HepG2 (cell line): ENCODE data around the gene DHX30. TPM values are rescaled to one million over a fixed set of nuclear protein-coding genes. Genes with fewer than 3 reads are reported as not detected.

Experiments
- CREM ChIP-seq, 2 experiments: sonication (generic) in 1 of 2; formaldehyde crosslinking in 1 of 2; IDR thresholded peaks; 2 replicates each; pipeline versions ENCODE4 v1.4.0 to v1.6.1; 2016 to 2020; ENCODE audit warnings: antibody characterized with exemption in 1 of 2, mild to moderate bottlenecking in 1 of 2, missing genetic modification reagents in 1 of 2
- MEIS1 ChIP-seq: sonication (generic); formaldehyde crosslinking; IDR thresholded peaks from 2 replicates; pipeline ENCODE4 v1.9.0; 2021; ENCODE audit warnings: mild to moderate bottlenecking, missing genetic modification reagents, moderate library complexity, borderline replicate concordance
- NFE2L1 ChIP-seq: sonication (generic); formaldehyde crosslinking; IDR thresholded peaks from 2 replicates; pipeline ENCODE4 v1.4.0; 2020; ENCODE audit warnings: missing genetic modification reagents, mild to moderate bottlenecking, borderline replicate concordance
- RNF2 ChIP-seq: fragments of 450-650 bp; conservative IDR thresholded peaks from 2 replicates; pipeline ENCODE4 v1.6.1; 2016; ENCODE audit warnings: low read depth
- RXRA ChIP-seq: sonication (generic); formaldehyde crosslinking; IDR thresholded peaks from 2 replicates; pipeline ENCODE4 v1.5.1; 2020; ENCODE audit warnings: missing genetic modification reagents
- SALL1 ChIP-seq: sonication (generic); formaldehyde crosslinking; IDR thresholded peaks from 2 replicates; pipeline ENCODE4 v1.8.0; 2022; ENCODE audit warnings: mild to moderate bottlenecking, missing genetic modification reagents
- ZC3H4 ChIP-seq: sonication (generic); formaldehyde crosslinking; IDR thresholded peaks from 2 replicates; pipeline ENCODE4 v1.4.0; 2020; ENCODE audit warnings: missing genetic modification reagents, borderline replicate concordance
- ZFX ChIP-seq: sonication (generic); formaldehyde crosslinking; IDR thresholded peaks from 2 replicates; pipeline ENCODE4 v1.4.0; 2020; ENCODE audit warnings: mild to moderate bottlenecking, low read depth, missing genetic modification reagents, moderate library complexity
- ZNF343 ChIP-seq: sonication (generic); formaldehyde crosslinking; IDR thresholded peaks from 2 replicates; pipeline ENCODE4 v1.4.0; 2020; ENCODE audit warnings: mild to moderate bottlenecking, missing genetic modification reagents
- ZNF556 ChIP-seq: sonication (generic); formaldehyde crosslinking; IDR thresholded peaks from 2 replicates; pipeline ENCODE4 v1.4.0; 2020; ENCODE audit warnings: mild to moderate bottlenecking, missing genetic modification reagents, borderline replicate concordance
- ZNF776 ChIP-seq: sonication (generic); formaldehyde crosslinking; IDR thresholded peaks from 2 replicates; pipeline ENCODE4 v1.4.0; 2020; ENCODE audit warnings: mild to moderate bottlenecking, missing genetic modification reagents
- polyA plus RNA-seq, 8 experiments: library from polyadenylated mRNA; depleted of rRNA in 3 of 8; stranded (reverse) in 7 of 8; unstranded in 1 of 8; fragments of >200 nt; fragmentation: Illumina TruSeq in 4 of 8; extraction: Trizol in 4 of 8; gene quantifications; 2 replicates each; pipeline versions ENCODE4 v1.2.1 to v1.2.3, GENCODE V29; 2011 to 2016; ENCODE audit warnings: low read depth in 4 of 8, missing spikeins in 1 of 8, mixed read lengths in 1 of 8; ENCODE audit not compliant: insufficient read depth in 1 of 8
- total RNA-seq, 5 experiments: library from RNA; depleted of rRNA; stranded (reverse); fragments of >200 nt; fragmentation: Illumina TruSeq; extraction: Trizol; gene quantifications; 2 replicates each; pipeline ENCODE4 v1.2.3, GENCODE V29; 2016; ENCODE audit warnings: low read depth in 1 of 5
- TF ChIP-seq, protein P1 (sequence below): sonication (generic); formaldehyde crosslinking; IDR thresholded peaks from 2 replicates; pipeline ENCODE4 v1.5.0; 2020; ENCODE audit warnings: mild to moderate bottlenecking, missing genetic modification reagents, borderline replicate concordance
- TF ChIP-seq, protein P2 (sequence below): sonication (generic); formaldehyde crosslinking; IDR thresholded peaks from 2 replicates; pipeline ENCODE4 v1.4.0; 2020; ENCODE audit warnings: missing genetic modification reagents, borderline replicate concordance
- TF ChIP-seq, protein P3 (sequence below): sonication (generic); formaldehyde crosslinking; IDR thresholded peaks from 2 replicates; pipeline ENCODE4 v1.5.1; 2020; ENCODE audit warnings: mild to moderate bottlenecking, moderate library complexity, missing genetic modification reagents

DHX30 gene
- total and polyA plus RNA-seq, 2 of the 13 experiments (the other 11 are each of a cell fraction or from before 2014, with no cell fraction given): 30.6 to 59.4 TPM

DNA sequence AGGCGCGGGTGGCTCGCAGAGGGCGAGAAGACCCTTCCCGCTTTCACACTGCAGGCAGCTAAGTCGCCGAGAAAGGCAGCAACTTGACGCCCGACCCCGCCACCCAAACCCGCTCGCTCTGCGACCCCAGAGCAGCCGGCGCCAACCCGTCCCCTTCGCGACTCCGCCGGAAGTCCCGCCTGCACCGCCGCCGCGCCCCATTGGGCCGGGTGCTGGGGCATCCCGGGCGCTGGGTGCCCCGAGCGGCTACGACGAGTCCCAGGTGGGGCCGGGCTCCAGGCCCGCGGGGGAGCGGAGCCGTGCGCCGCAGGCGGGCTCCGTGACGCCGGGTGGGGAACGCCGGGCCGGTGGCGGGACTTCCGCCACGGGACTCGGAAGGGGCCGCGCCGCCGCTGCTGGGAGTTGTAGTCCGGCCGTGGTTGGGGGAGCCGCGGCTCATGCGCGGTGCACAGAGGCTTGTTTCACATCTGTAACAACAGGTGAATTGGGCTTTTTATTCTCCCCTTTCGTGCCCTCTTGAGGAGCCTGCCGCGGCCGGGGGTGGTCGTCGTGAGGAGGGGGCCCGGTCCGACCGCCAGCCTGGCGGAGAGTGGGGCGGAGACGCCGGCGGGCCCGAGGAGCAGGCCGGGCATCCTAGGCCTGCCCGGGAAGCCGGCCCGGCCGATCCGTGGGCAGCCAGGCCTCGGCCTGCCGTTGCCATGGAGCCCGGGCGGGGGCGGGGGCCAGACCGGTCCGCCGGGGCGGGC is at the start of gene DHX30 (continued):
- TF ChIP-seq ZNF556 (CRISPR knock-in tag) (peak; percentile 28; the same call in 1 of the 2 replicates), ZFX (CRISPR knock-in tag) (peak; percentile 100), RNF2 (no peak), SALL1 (CRISPR knock-in tag) (peak; percentile 80), ZC3H4 (no peak), MEIS1 (no peak), ZNF776 (peak; percentile 55), ZNF343 (CRISPR knock-in tag) (peak; percentile 11; the same call in 1 of the 2 replicates), RXRA (CRISPR knock-in tag) (no peak; the same call in 1 of the 2 replicates), NFE2L1 (CRISPR knock-in tag) (no peak), CREM (IDR thresholded peaks at IDR 0.05) (no peak), CREM (CRISPR knock-in tag; IDR thresholded peaks at IDR 0.05) (no peak)
- TF ChIP-seq, protein P1, sequence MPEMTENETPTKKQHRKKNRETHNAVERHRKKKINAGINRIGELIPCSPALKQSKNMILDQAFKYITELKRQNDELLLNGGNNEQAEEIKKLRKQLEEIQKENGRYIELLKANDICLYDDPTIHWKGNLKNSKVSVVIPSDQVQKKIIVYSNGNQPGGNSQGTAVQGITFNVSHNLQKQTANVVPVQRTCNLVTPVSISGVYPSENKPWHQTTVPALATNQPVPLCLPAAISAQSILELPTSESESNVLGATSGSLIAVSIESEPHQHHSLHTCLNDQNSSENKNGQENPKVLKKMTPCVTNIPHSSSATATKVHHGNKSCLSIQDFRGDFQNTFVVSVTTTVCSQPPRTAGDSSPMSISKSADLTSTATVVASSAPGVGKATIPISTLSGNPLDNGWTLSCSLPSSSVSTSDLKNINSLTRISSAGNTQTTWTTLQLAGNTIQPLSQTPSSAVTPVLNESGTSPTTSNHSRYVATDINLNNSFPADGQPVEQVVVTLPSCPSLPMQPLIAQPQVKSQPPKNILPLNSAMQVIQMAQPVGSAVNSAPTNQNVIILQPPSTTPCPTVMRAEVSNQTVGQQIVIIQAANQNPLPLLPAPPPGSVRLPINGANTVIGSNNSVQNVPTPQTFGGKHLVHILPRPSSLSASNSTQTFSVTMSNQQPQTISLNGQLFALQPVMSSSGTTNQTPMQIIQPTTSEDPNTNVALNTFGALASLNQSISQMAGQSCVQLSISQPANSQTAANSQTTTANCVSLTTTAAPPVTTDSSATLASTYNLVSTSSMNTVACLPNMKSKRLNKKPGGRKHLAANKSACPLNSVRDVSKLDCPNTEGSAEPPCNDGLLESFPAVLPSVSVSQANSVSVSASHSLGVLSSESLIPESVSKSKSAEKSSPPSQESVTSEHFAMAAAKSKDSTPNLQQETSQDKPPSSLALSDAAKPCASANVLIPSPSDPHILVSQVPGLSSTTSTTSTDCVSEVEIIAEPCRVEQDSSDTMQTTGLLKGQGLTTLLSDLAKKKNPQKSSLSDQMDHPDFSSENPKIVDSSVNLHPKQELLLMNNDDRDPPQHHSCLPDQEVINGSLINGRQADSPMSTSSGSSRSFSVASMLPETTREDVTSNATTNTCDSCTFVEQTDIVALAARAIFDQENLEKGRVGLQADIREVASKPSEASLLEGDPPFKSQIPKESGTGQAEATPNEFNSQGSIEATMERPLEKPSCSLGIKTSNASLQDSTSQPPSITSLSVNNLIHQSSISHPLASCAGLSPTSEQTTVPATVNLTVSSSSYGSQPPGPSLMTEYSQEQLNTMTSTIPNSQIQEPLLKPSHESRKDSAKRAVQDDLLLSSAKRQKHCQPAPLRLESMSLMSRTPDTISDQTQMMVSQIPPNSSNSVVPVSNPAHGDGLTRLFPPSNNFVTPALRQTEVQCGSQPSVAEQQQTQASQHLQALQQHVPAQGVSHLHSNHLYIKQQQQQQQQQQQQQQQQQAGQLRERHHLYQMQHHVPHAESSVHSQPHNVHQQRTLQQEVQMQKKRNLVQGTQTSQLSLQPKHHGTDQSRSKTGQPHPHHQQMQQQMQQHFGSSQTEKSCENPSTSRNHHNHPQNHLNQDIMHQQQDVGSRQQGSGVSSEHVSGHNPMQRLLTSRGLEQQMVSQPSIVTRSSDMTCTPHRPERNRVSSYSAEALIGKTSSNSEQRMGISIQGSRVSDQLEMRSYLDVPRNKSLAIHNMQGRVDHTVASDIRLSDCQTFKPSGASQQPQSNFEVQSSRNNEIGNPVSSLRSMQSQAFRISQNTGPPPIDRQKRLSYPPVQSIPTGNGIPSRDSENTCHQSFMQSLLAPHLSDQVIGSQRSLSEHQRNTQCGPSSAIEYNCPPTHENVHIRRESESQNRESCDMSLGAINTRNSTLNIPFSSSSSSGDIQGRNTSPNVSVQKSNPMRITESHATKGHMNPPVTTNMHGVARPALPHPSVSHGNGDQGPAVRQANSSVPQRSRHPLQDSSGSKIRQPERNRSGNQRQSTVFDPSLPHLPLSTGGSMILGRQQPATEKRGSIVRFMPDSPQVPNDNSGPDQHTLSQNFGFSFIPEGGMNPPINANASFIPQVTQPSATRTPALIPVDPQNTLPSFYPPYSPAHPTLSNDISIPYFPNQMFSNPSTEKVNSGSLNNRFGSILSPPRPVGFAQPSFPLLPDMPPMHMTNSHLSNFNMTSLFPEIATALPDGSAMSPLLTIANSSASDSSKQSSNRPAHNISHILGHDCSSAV: no peak
- TF ChIP-seq, protein P2, sequence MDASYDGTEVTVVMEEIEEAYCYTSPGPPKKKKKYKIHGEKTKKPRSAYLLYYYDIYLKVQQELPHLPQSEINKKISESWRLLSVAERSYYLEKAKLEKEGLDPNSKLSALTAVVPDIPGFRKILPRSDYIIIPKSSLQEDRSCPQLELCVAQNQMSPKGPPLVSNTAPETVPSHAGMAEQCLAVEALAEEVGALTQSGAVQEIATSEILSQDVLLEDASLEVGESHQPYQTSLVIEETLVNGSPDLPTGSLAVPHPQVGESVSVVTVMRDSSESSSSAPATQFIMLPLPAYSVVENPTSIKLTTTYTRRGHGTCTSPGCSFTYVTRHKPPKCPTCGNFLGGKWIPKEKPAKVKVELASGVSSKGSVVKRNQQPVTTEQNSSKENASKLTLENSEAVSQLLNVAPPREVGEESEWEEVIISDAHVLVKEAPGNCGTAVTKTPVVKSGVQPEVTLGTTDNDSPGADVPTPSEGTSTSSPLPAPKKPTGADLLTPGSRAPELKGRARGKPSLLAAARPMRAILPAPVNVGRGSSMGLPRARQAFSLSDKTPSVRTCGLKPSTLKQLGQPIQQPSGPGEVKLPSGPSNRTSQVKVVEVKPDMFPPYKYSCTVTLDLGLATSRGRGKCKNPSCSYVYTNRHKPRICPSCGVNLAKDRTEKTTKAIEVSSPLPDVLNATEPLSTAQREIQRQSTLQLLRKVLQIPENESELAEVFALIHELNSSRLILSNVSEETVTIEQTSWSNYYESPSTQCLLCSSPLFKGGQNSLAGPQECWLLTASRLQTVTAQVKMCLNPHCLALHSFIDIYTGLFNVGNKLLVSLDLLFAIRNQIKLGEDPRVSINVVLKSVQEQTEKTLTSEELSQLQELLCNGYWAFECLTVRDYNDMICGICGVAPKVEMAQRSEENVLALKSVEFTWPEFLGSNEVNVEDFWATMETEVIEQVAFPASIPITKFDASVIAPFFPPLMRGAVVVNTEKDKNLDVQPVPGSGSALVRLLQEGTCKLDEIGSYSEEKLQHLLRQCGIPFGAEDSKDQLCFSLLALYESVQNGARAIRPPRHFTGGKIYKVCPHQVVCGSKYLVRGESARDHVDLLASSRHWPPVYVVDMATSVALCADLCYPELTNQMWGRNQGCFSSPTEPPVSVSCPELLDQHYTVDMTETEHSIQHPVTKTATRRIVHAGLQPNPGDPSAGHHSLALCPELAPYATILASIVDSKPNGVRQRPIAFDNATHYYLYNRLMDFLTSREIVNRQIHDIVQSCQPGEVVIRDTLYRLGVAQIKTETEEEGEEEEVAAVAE: no peak
- TF ChIP-seq, protein P3, sequence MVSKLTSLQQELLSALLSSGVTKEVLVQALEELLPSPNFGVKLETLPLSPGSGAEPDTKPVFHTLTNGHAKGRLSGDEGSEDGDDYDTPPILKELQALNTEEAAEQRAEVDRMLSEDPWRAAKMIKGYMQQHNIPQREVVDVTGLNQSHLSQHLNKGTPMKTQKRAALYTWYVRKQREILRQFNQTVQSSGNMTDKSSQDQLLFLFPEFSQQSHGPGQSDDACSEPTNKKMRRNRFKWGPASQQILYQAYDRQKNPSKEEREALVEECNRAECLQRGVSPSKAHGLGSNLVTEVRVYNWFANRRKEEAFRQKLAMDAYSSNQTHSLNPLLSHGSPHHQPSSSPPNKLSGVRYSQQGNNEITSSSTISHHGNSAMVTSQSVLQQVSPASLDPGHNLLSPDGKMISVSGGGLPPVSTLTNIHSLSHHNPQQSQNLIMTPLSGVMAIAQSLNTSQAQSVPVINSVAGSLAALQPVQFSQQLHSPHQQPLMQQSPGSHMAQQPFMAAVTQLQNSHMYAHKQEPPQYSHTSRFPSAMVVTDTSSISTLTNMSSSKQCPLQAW (CRISPR knock-in tag): 0 out of 2 replicates have a peak, but pooled peaks have one; percentile 39
